Lower leg skin (tissue), 3 donors: Measurements from ENCODE around the gene AGBL1.

Experiments used
- POLR2A ChIP-seq, 2 donors: fragments of 450-650 bp; IDR thresholded peaks; one replicate each; pipeline ENCODE4 v1.6.1; 2016 to 2017; ENCODE audit warnings: antibody characterized with exemption in 2 of 2, mild to moderate bottlenecking in 1 of 2, moderate library complexity in 1 of 2
- TF ChIP-seq, protein P1 (sequence below), 3 donors: fragments of 450-650 bp; IDR thresholded peaks; one replicate each; pipeline ENCODE4 v1.5.1; 2016; ENCODE audit warnings: antibody characterized with exemption in 3 of 3, mild to moderate bottlenecking in 3 of 3, moderate library complexity in 2 of 3

DNA sequence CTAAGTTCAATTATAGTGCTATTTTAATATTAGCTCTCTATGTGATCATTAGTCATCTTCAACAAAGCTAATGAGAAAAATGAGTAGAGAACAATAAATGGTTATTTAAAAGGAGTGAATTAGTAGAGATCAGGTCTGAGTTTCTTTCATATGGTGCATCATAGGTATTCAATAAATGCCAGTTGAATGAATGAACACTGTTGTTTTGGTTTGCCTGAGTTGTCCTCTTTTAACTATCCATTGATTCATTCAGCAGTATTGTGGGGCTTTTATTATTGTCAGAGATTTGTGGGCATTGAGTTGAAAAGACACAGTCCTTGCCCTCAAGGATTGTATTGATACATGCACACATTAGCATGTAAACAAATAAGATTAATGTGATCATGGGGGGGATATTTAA lies 88.2 kb downstream of the AGBL1 start:
- TF ChIP-seq, protein P1, sequence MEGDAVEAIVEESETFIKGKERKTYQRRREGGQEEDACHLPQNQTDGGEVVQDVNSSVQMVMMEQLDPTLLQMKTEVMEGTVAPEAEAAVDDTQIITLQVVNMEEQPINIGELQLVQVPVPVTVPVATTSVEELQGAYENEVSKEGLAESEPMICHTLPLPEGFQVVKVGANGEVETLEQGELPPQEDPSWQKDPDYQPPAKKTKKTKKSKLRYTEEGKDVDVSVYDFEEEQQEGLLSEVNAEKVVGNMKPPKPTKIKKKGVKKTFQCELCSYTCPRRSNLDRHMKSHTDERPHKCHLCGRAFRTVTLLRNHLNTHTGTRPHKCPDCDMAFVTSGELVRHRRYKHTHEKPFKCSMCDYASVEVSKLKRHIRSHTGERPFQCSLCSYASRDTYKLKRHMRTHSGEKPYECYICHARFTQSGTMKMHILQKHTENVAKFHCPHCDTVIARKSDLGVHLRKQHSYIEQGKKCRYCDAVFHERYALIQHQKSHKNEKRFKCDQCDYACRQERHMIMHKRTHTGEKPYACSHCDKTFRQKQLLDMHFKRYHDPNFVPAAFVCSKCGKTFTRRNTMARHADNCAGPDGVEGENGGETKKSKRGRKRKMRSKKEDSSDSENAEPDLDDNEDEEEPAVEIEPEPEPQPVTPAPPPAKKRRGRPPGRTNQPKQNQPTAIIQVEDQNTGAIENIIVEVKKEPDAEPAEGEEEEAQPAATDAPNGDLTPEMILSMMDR (IDR thresholded peaks at IDR 0.05): no peak
- no peak for TF ChIP-seq POLR2A (IDR thresholded peaks at IDR 0.05)
